HFF-Myc (cell line): ENCODE data around the gene ATIC.
"Not testable (repeated sequence)": the region's sequence is repeated elsewhere in the genome, so short reads cannot be mapped to it uniquely, and the experiment has no call there.

ENCODE experiments used
- DNase-seq: peaks from one replicate; pipeline ENCODE4 v3.0.0-alpha.2; 2011; ENCODE audit warnings: low read depth; ENCODE audit errors: extremely low read depth
- H3K4me3 ChIP-seq: replicated peaks from 2 replicates; pipeline ENCODE4 v1.5.1; 2011; ENCODE audit warnings: low read depth, mild to moderate bottlenecking, control low read depth, low read length
- CTCF ChIP-seq: IDR thresholded peaks from 2 replicates; pipeline ENCODE4 v1.5.1; 2012; ENCODE audit warnings: mild to moderate bottlenecking, low read depth, low read length, control low read depth; ENCODE audit errors: missing control alignments

ATIC gene

GRCh38 chr2:215358891-215359575, 47.2 kb downstream of the ATIC start:
- TF ChIP-seq CTCF, result no peak
- DNase-seq, result no peak
- H3K4me3 ChIP-seq, result no peak overlapping the region

- TF ChIP-seq CTCF, result no peak
- no peak overlapping the region for H3K4me3 ChIP-seq
- DNase-seq, result no peak
These were observed 47.7 kb downstream of the ATIC start for GRCh38 chr2:215359576-215359922.

- not testable (repeated sequence) for H3K4me3 ChIP-seq, DNase-seq
These were observed 48.2 kb downstream of the ATIC start for GRCh38 chr2:215360059-215360458.

GRCh38 chr2:215360596-215360995, 48.7 kb downstream of the ATIC start:
- H3K4me3 ChIP-seq, result no peak overlapping the region
- DNase-seq, result no peak
- no peak for TF ChIP-seq CTCF

GRCh38 chr2:215361211-215361875, 49.5 kb downstream of the ATIC start:
- H3K4me3 ChIP-seq, result no peak overlapping the region
- DNase-seq, result no peak
- TF ChIP-seq CTCF, result no peak

GRCh38 chr2:215361876-215362561, 50.2 kb downstream of the ATIC start:
- no peak for TF ChIP-seq CTCF
- no peak overlapping the region for H3K4me3 ChIP-seq
- DNase-seq, result no peak

- no peak for TF ChIP-seq CTCF
- no peak for DNase-seq
- H3K4me3 ChIP-seq, result no peak overlapping the region
These were observed 50.7 kb downstream of the ATIC start for GRCh38 chr2:215362562-215362904.
